ENCODE results near the gene TDRD12. TPM values are rescaled to one million over a fixed set of nuclear protein-coding genes. Genes with fewer than 3 reads are reported as not detected.
"Not testable (repeated sequence)": the region's sequence is repeated elsewhere in the genome, so short reads cannot be mapped to it uniquely, and the experiment has no call there.

Gene TDRD12
- total RNA-seq, 5 donors from 2014 or later (not counting 1 experiment from before 2014, with no cell fraction given): 0.36 to 1.0 (median 0.63) TPM

- Mint-ChIP-seq H3K36me3 (no peaks in the 10 kb centered on the region), H3K4me3 (no peak overlapping the region), H3K27ac (no peak overlapping the region), H3K9me3 (no peaks in the 10 kb centered on the region), H3K4me1 (peaks cover 0 to 14% (median 14%) of the 10 kb centered on the region in 3 donors), H3K27me3 (peaks cover 15 to 20% of the 10 kb centered on the region in 2 donors)
- Histone ChIP-seq H3K4me3 (ENCODE audit: control insufficient read depth in 1 of 2, extremely low read depth in 1 of 2, low read length in 1 of 2) (no peak overlapping the region), H3K4me1 (ENCODE audit: control insufficient read depth in 1 of 2, extremely low read depth in 1 of 2, insufficient read depth in 2 of 2, low read length in 2 of 2) (peaks cover 6 to 24% of the 10 kb centered on the region in 2 experiments), H3K36me3 (ENCODE audit: control insufficient read depth in 2 of 2, extremely low read depth in 1 of 2, insufficient read depth in 1 of 2, low read length in 1 of 2) (no peaks in the 10 kb centered on the region), H3K27ac (ENCODE audit: low read length) (no peak overlapping the region), H3K27me3 (replicated peaks in 1 of 2; ENCODE audit: control insufficient read depth in 2 of 2, extremely low read depth in 1 of 2, insufficient read depth in 2 of 2, low read length in 1 of 2) (peaks cover 2 to 19% of the 10 kb centered on the region in 2 experiments), H3K9me3 (no peaks in the 10 kb centered on the region)
- ChIA-PET POLR2A (no interaction called here), CTCF (interaction anchor here in 1 of 2 donors (0.5 kb wide), 1 partner anchor 71 kb away, joined by 7 read pairs; no protein-coding TSS in a partner anchor)
- WGBS (ENCODE audit: insufficient coverage): 33% methylated on average over 1 of the region's 3 CpGs
- DNase-seq (no peak), ATAC-seq (replicated peaks in 1 of 4) (no peak)
Measured at GRCh38 chr19:32748948-32749347, 29.4 kb downstream of the TDRD12 start.

DNA sequence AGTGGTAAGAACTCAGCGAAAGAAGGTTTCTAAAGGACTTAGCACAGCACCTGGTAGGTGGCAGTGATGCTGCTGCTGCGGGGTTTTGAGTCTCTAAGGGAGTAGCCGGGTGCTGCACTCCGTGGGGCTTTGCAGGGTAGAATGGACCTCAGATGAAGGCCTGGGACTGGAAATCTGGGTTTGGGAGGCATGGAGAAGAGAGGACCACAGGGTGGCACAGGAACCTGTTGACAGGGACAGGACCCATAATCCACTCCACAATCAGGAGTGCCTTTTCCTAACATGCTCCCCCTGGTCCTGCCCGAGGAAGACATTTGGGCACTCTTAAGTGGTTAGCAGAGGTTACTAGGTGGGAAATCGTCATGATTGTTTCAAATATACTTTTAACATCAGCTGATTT lies 29.8 kb downstream of the TDRD12 start:
- Histone ChIP-seq H3K27ac (ENCODE audit: low read length) (no peak overlapping the region), H3K36me3 (ENCODE audit: control insufficient read depth in 2 of 2, extremely low read depth in 1 of 2, insufficient read depth in 1 of 2, low read length in 1 of 2) (no peaks in the 10 kb centered on the region), H3K4me3 (ENCODE audit: control insufficient read depth in 1 of 2, extremely low read depth in 1 of 2, low read length in 1 of 2) (no peak overlapping the region), H3K4me1 (ENCODE audit: control insufficient read depth in 1 of 2, extremely low read depth in 1 of 2, insufficient read depth in 2 of 2, low read length in 2 of 2) (peaks cover 6 to 24% of the 10 kb centered on the region in 2 experiments), H3K9me3 (no peaks in the 10 kb centered on the region), H3K27me3 (replicated peaks in 1 of 2; ENCODE audit: control insufficient read depth in 2 of 2, extremely low read depth in 1 of 2, insufficient read depth in 2 of 2, low read length in 1 of 2) (peaks cover 2 to 23% of the 10 kb centered on the region in 2 experiments)
- ATAC-seq (replicated peaks in 1 of 4) (no peak), DNase-seq (no peak)
- no peaks in the 10 kb centered on the region for H3K9me3 Mint-ChIP-seq
- H3K36me3 Mint-ChIP-seq: no peaks in the 10 kb centered on the region
- no peak overlapping the region for H3K27ac Mint-ChIP-seq
- WGBS (ENCODE audit: insufficient coverage): 100% methylated on average over 2 of the region's 6 CpGs
- ChIA-PET POLR2A (no interaction called here), CTCF (no interaction called here)
- peaks cover 16 to 20% of the 10 kb centered on the region in 2 donors for H3K27me3 Mint-ChIP-seq
- H3K4me3 Mint-ChIP-seq: no peak overlapping the region
- peaks cover 0 to 14% (median 14%) of the 10 kb centered on the region in 3 donors for H3K4me1 Mint-ChIP-seq

- H3K27me3 ChIP-seq (replicated peaks in 1 of 2; ENCODE audit: control insufficient read depth in 2 of 2, extremely low read depth in 1 of 2, insufficient read depth in 2 of 2, low read length in 1 of 2): peaks cover 2 to 27% of the 10 kb centered on the region in 2 experiments
- H3K4me3 ChIP-seq (ENCODE audit: control insufficient read depth in 1 of 2, extremely low read depth in 1 of 2, low read length in 1 of 2): no peak overlapping the region
- H3K4me1 Mint-ChIP-seq: peaks cover 0 to 14% (median 12%) of the 10 kb centered on the region in 3 donors
- H3K4me3 Mint-ChIP-seq: no peak overlapping the region
- DNase-seq (no peak), ATAC-seq (replicated peaks in 1 of 4) (no peak)
- 63% methylated on average over 3 of the region's 4 CpGs for WGBS (ENCODE audit: insufficient coverage)
- no peak overlapping the region for H3K27ac ChIP-seq (ENCODE audit: low read length)
- no peak overlapping the region for H3K27ac Mint-ChIP-seq
- H3K27me3 Mint-ChIP-seq: peaks cover 21 to 26% of the 10 kb centered on the region in 2 donors
- no peaks in the 10 kb centered on the region for H3K36me3 ChIP-seq (ENCODE audit: control insufficient read depth in 2 of 2, extremely low read depth in 1 of 2, insufficient read depth in 1 of 2, low read length in 1 of 2)
- ChIA-PET CTCF (no interaction called here), POLR2A (no interaction called here)
- H3K4me1 ChIP-seq (ENCODE audit: control insufficient read depth in 1 of 2, extremely low read depth in 1 of 2, insufficient read depth in 2 of 2, low read length in 2 of 2): peaks cover 0 to 15% of the 10 kb centered on the region in 2 experiments
- H3K36me3 Mint-ChIP-seq: no peaks in the 10 kb centered on the region
- H3K9me3 Mint-ChIP-seq: no peaks in the 10 kb centered on the region
- no peaks in the 10 kb centered on the region for H3K9me3 ChIP-seq
Measured at GRCh38 chr19:32750441-32751055, 31.0 kb downstream of the TDRD12 start.

DNA sequence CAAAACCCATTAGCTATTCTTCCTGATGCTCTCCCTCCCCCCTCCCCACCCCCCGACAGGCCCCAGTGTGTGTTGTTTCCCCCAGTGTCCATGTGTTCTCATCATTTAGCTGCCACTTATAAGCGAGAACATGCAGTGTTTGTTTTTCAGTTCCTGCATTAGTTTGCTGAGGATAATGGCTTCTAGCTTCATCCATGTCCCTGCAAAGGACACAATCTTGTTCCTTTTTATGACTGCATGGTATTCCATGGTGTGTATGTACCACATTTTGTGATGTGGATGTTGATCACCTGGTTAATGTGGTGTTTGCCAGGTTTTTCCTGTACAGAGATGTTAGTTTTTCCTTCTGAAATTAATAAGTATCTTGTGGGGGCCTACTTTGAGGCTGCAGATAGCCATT lies 31.5 kb downstream of the TDRD12 start:
- Mint-ChIP-seq H3K27me3 (peaks cover 21 to 27% of the 10 kb centered on the region in 2 donors), H3K4me3 (no peak overlapping the region), H3K36me3 (no peaks in the 10 kb centered on the region), H3K9me3 (no peaks in the 10 kb centered on the region), H3K4me1 (peaks cover 0 to 14% (median 12%) of the 10 kb centered on the region in 3 donors), H3K27ac (no peak overlapping the region)
- ChIA-PET POLR2A (no interaction called here), CTCF (no interaction called here)
- DNase-seq (no peak), ATAC-seq (replicated peaks in 1 of 4) (no peak)
- Histone ChIP-seq H3K27me3 (replicated peaks in 1 of 2; ENCODE audit: control insufficient read depth in 2 of 2, extremely low read depth in 1 of 2, insufficient read depth in 2 of 2, low read length in 1 of 2) (peaks cover 2 to 27% of the 10 kb centered on the region in 2 experiments), H3K36me3 (ENCODE audit: control insufficient read depth in 2 of 2, extremely low read depth in 1 of 2, insufficient read depth in 1 of 2, low read length in 1 of 2) (no peaks in the 10 kb centered on the region), H3K4me1 (ENCODE audit: control insufficient read depth in 1 of 2, extremely low read depth in 1 of 2, insufficient read depth in 2 of 2, low read length in 2 of 2) (peaks cover 0 to 15% of the 10 kb centered on the region in 2 experiments), H3K27ac (ENCODE audit: low read length) (no peak overlapping the region), H3K9me3 (no peaks in the 10 kb centered on the region), H3K4me3 (ENCODE audit: control insufficient read depth in 1 of 2, extremely low read depth in 1 of 2, low read length in 1 of 2) (no peak overlapping the region)
- WGBS (ENCODE audit: insufficient coverage): no CpG with 5 or more reads among the region's 2 CpGs

GRCh38 chr19:32757189-32757588 lies 37.6 kb downstream of the TDRD12 start:
- 100% methylated on average over 1 of the region's 3 CpGs for WGBS (ENCODE audit: insufficient coverage)
- H3K27me3 Mint-ChIP-seq: peaks cover 23 to 33% of the 10 kb centered on the region in 2 donors
- no peak overlapping the region for H3K4me3 ChIP-seq (ENCODE audit: control insufficient read depth in 1 of 2, extremely low read depth in 1 of 2, low read length in 1 of 2)
- CTCF ChIA-PET: no interaction called here
- H3K36me3 ChIP-seq (ENCODE audit: control insufficient read depth in 2 of 2, extremely low read depth in 1 of 2, insufficient read depth in 1 of 2, low read length in 1 of 2): no peaks in the 10 kb centered on the region
- H3K4me3 Mint-ChIP-seq: no peak overlapping the region
- H3K27me3 ChIP-seq (replicated peaks in 1 of 2; ENCODE audit: control insufficient read depth in 2 of 2, extremely low read depth in 1 of 2, insufficient read depth in 2 of 2, low read length in 1 of 2): peaks cover 2 to 25% of the 10 kb centered on the region in 2 experiments
- no peaks in the 10 kb centered on the region for H3K4me1 ChIP-seq (ENCODE audit: control insufficient read depth in 1 of 2, extremely low read depth in 1 of 2, insufficient read depth in 2 of 2, low read length in 2 of 2)
- no peak overlapping the region for H3K27ac Mint-ChIP-seq
- H3K4me1 Mint-ChIP-seq: no peaks in the 10 kb centered on the region
- no peak overlapping the region for H3K27ac ChIP-seq (ENCODE audit: low read length)
- H3K9me3 Mint-ChIP-seq: no peaks in the 10 kb centered on the region
- POLR2A ChIA-PET: no interaction called here
- no peaks in the 10 kb centered on the region for H3K9me3 ChIP-seq
- H3K36me3 Mint-ChIP-seq: no peaks in the 10 kb centered on the region
- DNase-seq (no peak), ATAC-seq (replicated peaks in 1 of 4) (no peak)

DNA sequence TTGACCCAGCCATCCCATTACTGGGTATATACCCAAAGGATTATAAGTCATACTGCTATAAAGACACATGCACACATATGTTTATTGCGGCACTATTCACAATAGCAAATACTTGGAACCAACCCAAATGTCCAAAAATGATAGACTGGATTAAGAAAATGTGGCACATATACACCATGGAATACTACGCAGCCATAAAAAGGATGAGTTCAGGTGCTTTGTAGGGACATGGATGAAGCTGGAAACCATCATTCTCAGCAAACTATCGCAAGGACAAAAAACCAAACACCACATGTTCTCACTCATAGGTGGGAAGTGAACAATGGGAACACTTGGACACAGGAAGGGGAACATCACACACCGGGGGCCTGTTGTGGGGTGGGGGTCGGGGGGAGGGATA lies 45.8 kb downstream of the TDRD12 start:
- WGBS (ENCODE audit: insufficient coverage): no CpG with 5 or more reads among the region's 5 CpGs
- H3K27me3 Mint-ChIP-seq; CTCF ChIA-PET; H3K4me1 ChIP-seq (ENCODE audit: control insufficient read depth in 1 of 2, extremely low read depth in 1 of 2, insufficient read depth in 2 of 2, low read length in 2 of 2); H3K36me3 ChIP-seq (ENCODE audit: control insufficient read depth in 2 of 2, extremely low read depth in 1 of 2, insufficient read depth in 1 of 2, low read length in 1 of 2); H3K4me1 Mint-ChIP-seq; H3K27ac Mint-ChIP-seq; H3K9me3 ChIP-seq; DNase-seq; H3K4me3 ChIP-seq (ENCODE audit: control insufficient read depth in 1 of 2, extremely low read depth in 1 of 2, low read length in 1 of 2); H3K27ac ChIP-seq (ENCODE audit: low read length); H3K27me3 ChIP-seq (replicated peaks in 1 of 2; ENCODE audit: control insufficient read depth in 2 of 2, extremely low read depth in 1 of 2, insufficient read depth in 2 of 2, low read length in 1 of 2); H3K9me3 Mint-ChIP-seq; ATAC-seq (replicated peaks in 1 of 4); H3K36me3 Mint-ChIP-seq; POLR2A ChIA-PET; H3K4me3 Mint-ChIP-seq: not testable (repeated sequence)

Measured in T-cell (primary cell).